ENCODE results near the gene WDR44.

Gene WDR44

GRCh38 chrX:118432799-118433198 lies 86.9 kb downstream of the WDR44 start:
- H3K4me3 ChIP-seq (ENCODE audit: low read depth, low read length): no peak overlapping the region
- DNase-seq (ENCODE audit: low read depth): no peak
- no peak for TF ChIP-seq CTCF (IDR thresholded peaks at IDR 0.05; ENCODE audit: low read depth, low read length, missing control alignments)

GRCh38 chrX:118437283-118437682 lies 91.4 kb downstream of the WDR44 start:
- no peak overlapping the region for H3K4me3 ChIP-seq (ENCODE audit: low read depth, low read length)
- no peak for DNase-seq (ENCODE audit: low read depth)
- no peak for TF ChIP-seq CTCF (IDR thresholded peaks at IDR 0.05; ENCODE audit: low read depth, low read length, missing control alignments)

GRCh38 chrX:118448273-118448783 lies 102.4 kb downstream of the WDR44 start:
- TF ChIP-seq CTCF (IDR thresholded peaks at IDR 0.05; ENCODE audit: low read depth, low read length, missing control alignments): no peak

GRCh38 chrX:118455013-118455412 lies 109.1 kb downstream of the WDR44 start:
- no peak overlapping the region for H3K4me3 ChIP-seq (ENCODE audit: low read depth, low read length)
- no peak for DNase-seq (ENCODE audit: low read depth)
- TF ChIP-seq CTCF (IDR thresholded peaks at IDR 0.05; ENCODE audit: low read depth, low read length, missing control alignments): no peak

More at GRCh38 chrX:118448273-118448783, 102.4 kb downstream of the WDR44 start:
- no peak overlapping the region for H3K4me3 ChIP-seq (ENCODE audit: low read depth, low read length)
- DNase-seq (ENCODE audit: low read depth): no peak

- TF ChIP-seq CTCF (IDR thresholded peaks at IDR 0.05; ENCODE audit: low read depth, low read length, missing control alignments): peak; percentile 44
- DNase-seq (ENCODE audit: low read depth): no peak
- H3K4me3 ChIP-seq (ENCODE audit: low read depth, low read length): no peak overlapping the region
Observed at GRCh38 chrX:118459494-118459893, 113.6 kb downstream of the WDR44 start.

- H3K4me3 ChIP-seq (ENCODE audit: low read depth, low read length): no peak overlapping the region
Observed at GRCh38 chrX:118464501-118464900, 118.6 kb downstream of the WDR44 start.

More at GRCh38 chrX:118464501-118464900, 118.6 kb downstream of the WDR44 start:
- DNase-seq (ENCODE audit: low read depth): no peak
- TF ChIP-seq CTCF (IDR thresholded peaks at IDR 0.05; ENCODE audit: low read depth, low read length, missing control alignments): no peak
